Omental fat pad (tissue), 4 donors: ENCODE data around the gene MANSC4. TPM values are rescaled to one million over a fixed set of nuclear protein-coding genes. Genes with fewer than 3 reads are reported as not detected.

Experiments used
- ATAC-seq: fragments of 150-250 bp; one replicate; pipeline ENCODE4 v1.9.1; 2016; ENCODE audit warnings: mild to moderate bottlenecking, moderate library complexity; ENCODE audit not compliant: low FRiP score
- DNase-seq: peaks from one replicate; pipeline ENCODE4 v3.0.0-alpha.2; 2019; ENCODE audit warnings: low spot score
- total RNA-seq, 4 donors: library from RNA; depleted of rRNA; stranded (reverse); fragments of >200 nt; gene quantifications; one replicate each; pipeline ENCODE4 v1.1.0, GENCODE V29; 2016
- TF ChIP-seq, protein P1 (sequence below), 3 donors: fragments of 450-650 bp; IDR thresholded peaks; one replicate each; pipeline ENCODE4 v1.5.1; 2016 to 2017; ENCODE audit warnings: antibody characterized with exemption in 3 of 3, mild to moderate bottlenecking in 3 of 3, moderate library complexity in 2 of 3

MANSC4 gene
- total RNA-seq, 4 donors from 2014 or later: not detected

DNA sequence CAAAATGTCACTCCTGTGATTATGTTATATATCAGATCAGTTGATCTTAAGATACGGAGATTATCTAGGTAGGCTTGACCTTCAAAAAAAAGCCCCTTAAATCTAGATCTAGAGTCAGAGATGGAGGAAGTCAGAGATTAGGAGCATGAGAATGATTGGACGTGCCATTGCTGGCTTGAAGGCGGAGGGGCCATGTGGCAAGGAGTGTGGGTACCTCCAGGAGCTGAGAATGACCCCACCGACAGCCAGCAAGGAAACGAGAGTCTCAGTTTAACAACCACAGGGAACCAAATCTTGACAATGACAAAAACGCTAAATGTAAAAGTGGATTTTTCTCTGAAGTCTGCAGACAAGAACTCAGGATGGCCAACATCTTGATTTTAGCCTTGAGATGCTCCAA is 32.5 kb upstream of the MANSC4 start:
- DNase-seq (no peak), ATAC-seq (no peak)
- TF ChIP-seq, protein P1, sequence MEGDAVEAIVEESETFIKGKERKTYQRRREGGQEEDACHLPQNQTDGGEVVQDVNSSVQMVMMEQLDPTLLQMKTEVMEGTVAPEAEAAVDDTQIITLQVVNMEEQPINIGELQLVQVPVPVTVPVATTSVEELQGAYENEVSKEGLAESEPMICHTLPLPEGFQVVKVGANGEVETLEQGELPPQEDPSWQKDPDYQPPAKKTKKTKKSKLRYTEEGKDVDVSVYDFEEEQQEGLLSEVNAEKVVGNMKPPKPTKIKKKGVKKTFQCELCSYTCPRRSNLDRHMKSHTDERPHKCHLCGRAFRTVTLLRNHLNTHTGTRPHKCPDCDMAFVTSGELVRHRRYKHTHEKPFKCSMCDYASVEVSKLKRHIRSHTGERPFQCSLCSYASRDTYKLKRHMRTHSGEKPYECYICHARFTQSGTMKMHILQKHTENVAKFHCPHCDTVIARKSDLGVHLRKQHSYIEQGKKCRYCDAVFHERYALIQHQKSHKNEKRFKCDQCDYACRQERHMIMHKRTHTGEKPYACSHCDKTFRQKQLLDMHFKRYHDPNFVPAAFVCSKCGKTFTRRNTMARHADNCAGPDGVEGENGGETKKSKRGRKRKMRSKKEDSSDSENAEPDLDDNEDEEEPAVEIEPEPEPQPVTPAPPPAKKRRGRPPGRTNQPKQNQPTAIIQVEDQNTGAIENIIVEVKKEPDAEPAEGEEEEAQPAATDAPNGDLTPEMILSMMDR (IDR thresholded peaks at IDR 0.05): no peak

DNA sequence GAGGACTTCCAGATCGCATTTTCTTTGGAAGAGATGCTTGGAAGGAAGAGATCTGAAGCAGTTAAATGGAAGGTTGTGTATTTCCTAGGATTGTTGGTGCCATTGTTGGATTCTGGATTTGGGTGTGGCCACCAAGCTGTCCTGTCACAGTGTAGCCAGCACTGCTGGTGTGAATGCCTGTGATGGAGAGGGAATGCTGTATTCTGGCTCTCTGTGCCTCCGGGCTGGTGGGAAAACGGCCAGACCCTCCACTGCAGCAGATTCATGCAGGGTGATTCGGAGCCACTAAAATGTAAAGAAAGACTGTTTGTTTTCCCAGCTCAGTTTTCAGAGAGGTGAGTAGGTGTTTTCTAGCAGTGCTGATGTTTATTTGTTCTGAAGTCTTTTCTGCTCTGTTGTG is 30.7 kb upstream of the MANSC4 start:
- no peak for ATAC-seq
- DNase-seq: no peak
- TF ChIP-seq, protein P1 (IDR thresholded peaks at IDR 0.05): no peak

DNA sequence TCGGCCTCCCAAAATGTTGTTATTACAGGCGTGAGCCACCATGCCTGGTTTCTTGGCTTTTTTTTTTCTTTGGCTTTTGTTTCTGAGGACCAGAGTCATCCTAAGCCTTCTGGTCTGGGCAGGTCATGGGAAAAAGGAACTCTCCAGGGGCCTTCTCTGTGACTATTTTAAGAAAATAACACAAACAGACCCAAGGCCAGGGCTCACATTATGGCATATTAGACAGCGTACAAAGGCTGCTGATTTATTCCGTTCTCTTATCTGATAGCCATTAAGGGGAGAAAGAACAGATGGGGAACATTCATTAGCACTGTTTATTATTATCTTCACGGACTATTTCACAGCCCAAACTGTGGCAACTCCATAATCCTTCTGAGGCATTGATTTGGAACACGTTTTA is 28.8 kb upstream of the MANSC4 start:
- no peak for DNase-seq
- TF ChIP-seq, protein P1 (IDR thresholded peaks at IDR 0.05): no peak
- ATAC-seq: no peak

DNA sequence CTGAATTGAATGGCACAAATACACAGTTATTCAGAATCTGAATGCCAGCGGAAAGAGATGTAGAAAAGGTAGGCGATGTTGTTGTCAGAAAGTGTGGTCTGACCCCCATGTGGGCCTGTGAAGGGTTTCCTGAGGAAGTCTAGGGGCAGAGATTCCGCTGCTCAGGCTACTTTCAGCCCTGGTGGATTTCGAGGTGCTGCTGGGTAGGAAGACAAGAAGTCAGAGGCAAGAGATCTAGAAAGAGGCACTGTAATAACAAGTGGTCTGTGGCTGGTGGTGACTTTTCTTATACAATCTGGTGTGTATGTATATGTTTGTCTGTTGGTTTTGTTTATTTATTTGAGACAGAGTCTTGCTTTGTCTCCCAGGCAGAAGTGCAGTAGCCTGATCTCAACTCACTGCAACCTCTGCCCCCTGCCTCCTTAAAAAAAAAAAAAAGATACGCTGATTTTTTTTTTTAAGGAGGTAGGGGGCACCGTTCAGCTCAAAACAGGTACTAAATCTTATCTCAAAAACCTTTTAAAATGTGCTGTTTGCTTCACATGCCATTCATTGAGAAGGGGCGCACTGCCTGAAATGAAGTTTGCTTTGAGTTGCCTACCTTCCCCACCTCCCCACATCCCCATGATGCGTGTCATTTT is 27.1 kb upstream of the MANSC4 start:
- DNase-seq (no peak), ATAC-seq (no peak)
- TF ChIP-seq, protein P1 (IDR thresholded peaks at IDR 0.05): no peak

DNA sequence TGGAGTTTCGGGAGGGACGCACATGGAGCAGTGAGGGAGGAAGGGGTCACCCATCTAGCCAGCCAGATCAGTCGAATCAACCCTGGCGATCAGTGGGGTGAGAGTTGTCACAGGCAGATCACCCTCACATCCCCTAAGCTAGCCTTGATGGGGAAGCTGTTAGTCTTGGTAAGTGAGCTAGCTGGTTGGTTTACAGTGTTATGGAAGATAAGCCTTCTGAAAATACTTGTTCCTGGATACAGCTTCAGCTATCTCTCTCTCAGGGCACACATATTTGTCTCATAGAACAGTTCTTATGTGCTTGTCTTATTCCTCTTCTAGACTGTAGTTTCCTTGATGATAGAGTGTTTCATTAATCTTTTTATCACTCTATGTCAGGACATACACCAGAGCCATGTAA is 26.2 kb upstream of the MANSC4 start:
- TF ChIP-seq, protein P1 (IDR thresholded peaks at IDR 0.05): no peak
- ATAC-seq (no peak), DNase-seq (no peak)

DNA sequence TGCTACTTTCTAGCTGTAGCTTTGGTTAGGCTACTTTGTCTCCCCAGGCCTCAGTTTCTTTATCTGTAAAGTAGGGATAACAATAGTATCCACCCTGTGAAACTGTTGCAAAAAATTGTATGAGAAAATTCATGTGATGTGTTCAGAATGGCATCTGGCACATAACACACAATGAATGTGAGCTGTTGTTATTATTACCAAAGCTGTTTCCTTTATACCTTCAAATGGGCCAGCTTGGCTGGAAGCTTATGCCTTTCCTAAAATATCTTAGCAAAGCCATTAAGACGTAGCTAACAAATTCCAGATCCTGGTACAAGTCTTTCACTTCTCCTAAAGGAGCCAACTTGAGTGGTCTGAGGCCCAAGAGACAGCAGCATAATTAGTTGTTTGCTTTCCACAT is 25.2 kb upstream of the MANSC4 start:
- TF ChIP-seq, protein P1 (IDR thresholded peaks at IDR 0.05): no peak
- no peak for ATAC-seq
- no peak for DNase-seq

DNA sequence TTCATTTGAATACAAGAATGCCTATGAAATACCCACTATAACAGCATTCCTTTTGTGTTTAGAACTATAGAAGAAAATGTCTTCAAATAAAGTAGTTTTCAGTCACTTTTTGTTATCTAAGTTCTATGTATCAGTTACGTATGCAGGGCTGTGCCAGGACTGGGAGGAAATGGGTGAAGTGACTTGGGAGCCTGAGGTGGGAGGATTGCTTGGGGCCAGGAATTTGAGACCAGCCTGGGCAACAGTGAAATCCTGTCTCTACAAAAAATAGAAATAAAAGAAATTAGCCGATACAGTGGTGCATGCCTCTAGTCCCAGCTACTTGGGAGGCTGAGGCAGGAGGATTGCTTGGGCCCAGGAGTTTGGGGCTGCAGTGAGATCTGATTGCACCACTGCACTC is 22.9 kb upstream of the MANSC4 start:
- ATAC-seq (no peak), DNase-seq (no peak)
- TF ChIP-seq, protein P1 (IDR thresholded peaks at IDR 0.05): no peak
